Ascending aorta (tissue), 2 donors: ENCODE results near the gene FMN2. TPM values are rescaled to one million over a fixed set of nuclear protein-coding genes. Genes with fewer than 3 reads are reported as not detected.

Experiments
- DNase-seq, 2 donors: peaks; one replicate each; pipeline ENCODE4 v3.0.0-alpha.2; 2019; ENCODE audit warnings: low spot score in 2 of 2
- H3K27ac ChIP-seq, 2 donors: fragments of 200-600 bp; sonication (generic); one replicate each; pipeline ENCODE4 v1.5.1; 2016 to 2017; ENCODE audit warnings: mild to moderate bottlenecking in 1 of 2
- H3K27me3 ChIP-seq: fragments of 200-600 bp; sonication (generic); one replicate; pipeline ENCODE4 v1.5.1; 2017
- H3K36me3 ChIP-seq, 2 donors: fragments of 200-600 bp; sonication (generic); one replicate each; pipeline ENCODE4 v1.5.1; 2016
- H3K4me1 ChIP-seq, 2 donors: fragments of 200-600 bp; sonication (generic); one replicate each; pipeline ENCODE4 v1.5.1; 2016 to 2017; ENCODE audit warnings: mild to moderate bottlenecking in 1 of 2
- H3K4me3 ChIP-seq, 2 donors: fragments of 200-600 bp; sonication (generic); one replicate each; pipeline ENCODE4 v1.5.1; 2016 to 2017; ENCODE audit warnings: mild to moderate bottlenecking in 1 of 2
- H3K9me3 ChIP-seq, 2 donors: fragments of 200-600 bp; sonication (generic); one replicate each; pipeline ENCODE4 v1.5.1; 2016
- CTCF ChIP-seq, 3 experiments: fragments of 200-600 bp in 2 of 3; fragments of 450-650 bp in 1 of 3; sonication (generic) in 2 of 3; IDR thresholded peaks; one replicate each; pipeline ENCODE4 v1.5.1; 2016 to 2019; ENCODE audit warnings: antibody characterized with exemption in 3 of 3, mild to moderate bottlenecking in 1 of 3, moderate library complexity in 1 of 3
- intact Hi-C: fragments of 100-400 bp; cut with DNase I; formaldehyde crosslinking; loops from one replicate; pipeline ENCODE4 v1.15.1; 2023
- total RNA-seq: library from RNA; depleted of rRNA; stranded (reverse); fragments of >200 nt; gene quantifications from one replicate; pipeline ENCODE4 v1.1.0, GENCODE V29; 2016

FMN2 gene
- total RNA-seq, 1 donor from 2014 or later: not detected

- Histone ChIP-seq H3K4me1 (no peaks in the 10 kb centered on the region), H3K4me3 (no peak overlapping the region), H3K27me3 (no peaks in the 10 kb centered on the region), H3K27ac (no peak overlapping the region), H3K36me3 (no peaks in the 10 kb centered on the region), H3K9me3 (no peaks in the 10 kb centered on the region)
- no peak for DNase-seq
- no peak for TF ChIP-seq CTCF (IDR thresholded peaks at IDR 0.05)
- intact Hi-C loops: no loop called here
Observed at GRCh38 chr1:240503036-240503435, 411.4 kb downstream of the FMN2 start.

- no peaks in the 10 kb centered on the region for H3K36me3 ChIP-seq
- H3K4me3 ChIP-seq: no peak overlapping the region
- intact Hi-C loops: no loop called here
- H3K4me1 ChIP-seq: no peaks in the 10 kb centered on the region
- no peak for TF ChIP-seq CTCF (IDR thresholded peaks at IDR 0.05)
- H3K27ac ChIP-seq: no peak overlapping the region
- DNase-seq: no peak
- no peaks in the 10 kb centered on the region for H3K27me3 ChIP-seq
- H3K9me3 ChIP-seq: no peaks in the 10 kb centered on the region
Observed at GRCh38 chr1:240503558-240503957, 411.9 kb downstream of the FMN2 start.

GRCh38 chr1:240506176-240506575 lies 414.5 kb downstream of the FMN2 start:
- H3K4me3 ChIP-seq: no peak overlapping the region
- TF ChIP-seq CTCF (IDR thresholded peaks at IDR 0.05): no peak
- DNase-seq: no peak
- no peaks in the 10 kb centered on the region for H3K27me3 ChIP-seq
- H3K36me3 ChIP-seq: no peaks in the 10 kb centered on the region
- H3K27ac ChIP-seq: no peak overlapping the region
- H3K9me3 ChIP-seq: no peaks in the 10 kb centered on the region
- H3K4me1 ChIP-seq: no peaks in the 10 kb centered on the region
- intact Hi-C loops: no loop called here

GRCh38 chr1:240508201-240508600 lies 416.5 kb downstream of the FMN2 start:
- no peak for DNase-seq
- Histone ChIP-seq H3K9me3 (no peaks in the 10 kb centered on the region), H3K36me3 (no peaks in the 10 kb centered on the region), H3K27ac (no peak overlapping the region), H3K27me3 (no peaks in the 10 kb centered on the region), H3K4me1 (no peaks in the 10 kb centered on the region), H3K4me3 (no peak overlapping the region)
- intact Hi-C loops: no loop called here
- TF ChIP-seq CTCF (IDR thresholded peaks at IDR 0.05): no peak

- TF ChIP-seq CTCF (IDR thresholded peaks at IDR 0.05): no peak
- intact Hi-C loops: no loop called here
- Histone ChIP-seq H3K9me3 (no peaks in the 10 kb centered on the region), H3K27me3 (no peaks in the 10 kb centered on the region), H3K4me3 (no peak overlapping the region), H3K4me1 (no peaks in the 10 kb centered on the region), H3K27ac (no peak overlapping the region), H3K36me3 (no peaks in the 10 kb centered on the region)
- no peak for DNase-seq
Observed at GRCh38 chr1:240508950-240509349, 417.3 kb downstream of the FMN2 start.

GRCh38 chr1:240511789-240512188 lies 420.1 kb downstream of the FMN2 start:
- intact Hi-C loops: no loop called here
- H3K36me3 ChIP-seq: no peaks in the 10 kb centered on the region
- TF ChIP-seq CTCF (IDR thresholded peaks at IDR 0.05): no peak
- no peaks in the 10 kb centered on the region for H3K4me1 ChIP-seq
- H3K27ac ChIP-seq: no peak overlapping the region
- H3K4me3 ChIP-seq: no peak overlapping the region
- DNase-seq: no peak
- no peaks in the 10 kb centered on the region for H3K9me3 ChIP-seq
- no peaks in the 10 kb centered on the region for H3K27me3 ChIP-seq
